NCI-H2029 treated with DMSO at 0.1 percent for 48 hours (cell line): ENCODE results near the gene HNRNPU.
"Not testable (repeated sequence)": the region's sequence is repeated elsewhere in the genome, so short reads cannot be mapped to it uniquely, and the experiment has no call there.

Experiments used
- DNase-seq: peaks from one replicate; lab custom pipeline; 2025; lab: John Stamatoyannopoulos, UW

HNRNPU gene

DNA sequence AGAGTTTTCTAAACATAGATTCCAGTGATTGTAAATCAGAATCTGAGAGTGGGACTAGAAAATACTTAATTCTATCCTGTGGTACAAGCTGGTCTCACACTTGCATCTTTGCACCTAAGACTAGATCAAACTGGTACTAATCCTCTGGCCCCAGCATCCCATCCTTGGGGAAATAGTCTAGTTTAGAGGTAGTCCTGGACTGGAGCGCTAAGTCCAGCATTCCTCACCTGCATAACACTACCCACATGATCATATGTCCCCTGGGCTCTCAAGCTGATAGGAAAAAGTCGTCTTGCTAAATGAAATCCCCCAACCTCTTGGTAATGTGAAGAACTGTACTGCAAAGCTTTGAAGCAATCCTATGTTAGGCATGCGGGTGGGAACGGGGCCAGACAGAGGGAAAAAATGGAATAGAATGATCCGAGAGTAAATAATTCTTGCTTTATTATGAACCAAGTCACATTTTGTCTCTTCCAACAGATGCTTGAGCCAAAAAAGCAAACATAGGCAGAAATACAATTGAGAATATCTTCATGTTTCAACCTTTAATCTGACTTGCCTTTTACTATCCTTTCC lies 24.0 kb downstream of the HNRNPU start:
- DNase-seq, result no peak

DNA sequence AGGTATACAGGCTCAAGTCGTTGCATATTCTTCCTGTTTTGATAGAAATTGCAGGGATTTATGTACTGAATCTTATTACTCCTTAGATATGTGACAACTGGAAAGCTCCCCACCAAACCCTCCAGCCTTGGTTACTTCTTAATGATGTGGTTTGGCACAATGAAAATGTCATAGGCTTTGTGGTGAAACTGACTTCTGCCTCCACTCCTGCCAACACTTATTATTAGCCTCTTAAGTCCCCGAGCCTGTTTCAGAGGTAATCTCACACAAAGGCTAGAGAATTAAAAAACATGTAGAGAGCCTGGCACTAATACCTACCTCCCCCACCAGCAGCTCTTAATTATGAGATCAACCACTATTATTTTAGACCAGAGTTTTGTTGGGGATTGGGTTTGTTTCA lies 24.7 kb downstream of the HNRNPU start:
- DNase-seq, result no peak

DNA sequence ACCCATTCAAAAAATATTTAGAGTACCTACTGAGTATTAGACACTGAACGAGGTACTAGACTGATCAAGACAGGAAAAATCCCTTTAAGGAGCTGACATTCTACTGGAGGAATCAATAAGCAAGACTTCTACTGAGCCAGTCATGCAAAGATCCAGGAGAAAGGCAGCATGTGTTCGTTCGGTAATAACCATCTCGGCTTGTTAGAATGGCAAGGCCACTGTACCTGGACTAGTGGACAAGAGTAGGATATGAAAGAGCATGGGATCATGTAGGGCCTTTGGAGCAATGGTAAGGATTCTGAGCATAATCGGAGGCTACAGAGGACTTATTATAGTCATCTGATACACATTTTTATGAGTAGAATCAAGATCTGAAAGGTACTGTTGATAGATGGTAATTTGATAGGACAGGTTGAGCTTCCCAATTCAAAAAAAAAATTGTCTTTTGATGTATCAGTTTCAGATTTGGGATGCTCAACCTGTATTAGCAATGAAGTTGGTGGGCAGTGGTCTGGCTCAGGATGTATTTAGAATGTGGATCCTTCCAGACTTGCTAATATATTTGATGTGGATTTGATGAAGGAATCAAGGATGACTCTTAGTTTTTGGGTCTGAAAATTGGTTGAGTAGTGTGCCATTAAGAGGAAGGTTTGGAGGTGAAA lies 26.6 kb downstream of the HNRNPU start:
- no peak for DNase-seq

DNA sequence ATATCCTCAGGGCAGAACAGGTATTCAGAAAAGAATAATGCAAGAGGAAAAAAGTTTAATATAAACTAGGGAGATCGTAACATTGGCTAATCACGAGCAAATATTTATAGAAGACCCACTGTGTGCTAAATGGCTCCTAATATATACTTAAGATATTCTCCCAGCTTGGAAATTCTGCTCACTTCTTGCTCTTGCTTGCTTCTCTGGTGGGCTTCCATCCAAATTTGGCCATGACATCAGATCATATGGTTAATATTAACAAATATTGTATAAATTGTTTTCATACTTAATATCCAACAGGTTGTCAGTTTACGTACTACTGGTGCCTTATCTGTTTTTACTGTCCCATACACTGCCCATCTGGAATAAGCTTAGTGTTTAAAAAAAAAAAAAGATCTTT lies 27.8 kb downstream of the HNRNPU start:
- no peak for DNase-seq

DNA sequence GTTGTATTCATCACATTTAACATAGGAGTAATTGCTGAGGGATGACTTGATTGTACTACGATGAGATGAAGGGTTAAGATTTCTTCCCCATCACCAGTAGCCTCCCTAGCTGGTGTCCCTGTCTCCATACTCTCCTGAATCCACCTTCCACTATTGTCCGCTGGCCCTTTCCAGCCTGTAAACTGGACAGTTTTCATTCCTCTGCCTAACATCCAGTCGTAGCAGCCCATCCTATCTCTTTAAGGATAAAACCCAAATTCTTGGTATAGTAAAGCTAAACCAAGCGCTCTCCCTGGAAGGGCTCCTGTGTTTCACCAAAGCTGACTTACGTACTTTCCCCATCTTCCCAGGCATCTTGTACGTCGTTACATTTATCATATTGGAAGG lies 28.2 kb downstream of the HNRNPU start:
- DNase-seq, result peak; percentile 16

DNA sequence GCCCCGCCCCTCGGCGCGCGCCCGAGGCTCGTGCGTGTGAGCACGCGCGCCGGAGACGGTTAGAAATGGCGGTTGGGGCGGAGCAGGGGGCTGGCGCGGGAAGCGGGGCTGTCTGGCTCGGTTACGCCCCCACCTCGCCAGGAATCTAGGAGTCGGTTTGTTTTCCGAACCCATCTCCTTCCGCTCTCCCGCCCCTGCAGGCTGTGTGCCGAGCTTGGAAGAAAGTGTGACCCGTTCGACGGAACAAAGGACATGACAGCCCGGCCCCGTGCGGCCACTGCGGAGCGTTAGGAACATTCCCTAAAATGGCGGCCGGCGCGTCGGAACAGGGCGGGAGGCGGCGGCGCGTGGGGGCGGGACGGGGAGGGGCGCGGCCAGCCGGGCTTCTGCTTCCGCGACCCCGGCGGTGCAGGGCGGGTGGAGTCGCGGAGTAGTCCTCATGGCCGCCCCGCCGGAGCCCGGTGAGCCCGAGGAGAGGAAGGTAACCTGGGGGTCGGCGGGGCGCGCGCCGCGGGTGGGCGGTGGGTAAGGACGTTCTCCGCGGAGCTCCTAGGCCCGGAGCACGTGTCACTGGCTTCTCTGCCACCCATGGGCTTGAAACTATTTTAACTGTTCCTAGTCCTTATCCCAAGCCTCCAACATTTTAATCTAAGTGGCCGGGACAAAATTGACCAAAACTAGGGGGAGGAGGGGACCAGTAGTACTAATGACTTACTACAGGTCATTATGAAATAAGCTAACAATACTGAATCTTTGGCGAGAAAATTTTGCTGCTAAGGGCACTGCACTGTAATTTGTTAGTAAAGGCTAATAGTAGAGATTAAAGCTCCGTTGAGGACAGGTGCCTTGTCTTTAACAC lies 28.8 kb downstream of the HNRNPU start, which contains the start of gene COX20:
TSS of gene COX20 (plus strand) at position 383 of the 859 bp plus-strand sequence. CDS start at position 440, 57 bp downstream.
- peak; percentile 70 for DNase-seq

DNA sequence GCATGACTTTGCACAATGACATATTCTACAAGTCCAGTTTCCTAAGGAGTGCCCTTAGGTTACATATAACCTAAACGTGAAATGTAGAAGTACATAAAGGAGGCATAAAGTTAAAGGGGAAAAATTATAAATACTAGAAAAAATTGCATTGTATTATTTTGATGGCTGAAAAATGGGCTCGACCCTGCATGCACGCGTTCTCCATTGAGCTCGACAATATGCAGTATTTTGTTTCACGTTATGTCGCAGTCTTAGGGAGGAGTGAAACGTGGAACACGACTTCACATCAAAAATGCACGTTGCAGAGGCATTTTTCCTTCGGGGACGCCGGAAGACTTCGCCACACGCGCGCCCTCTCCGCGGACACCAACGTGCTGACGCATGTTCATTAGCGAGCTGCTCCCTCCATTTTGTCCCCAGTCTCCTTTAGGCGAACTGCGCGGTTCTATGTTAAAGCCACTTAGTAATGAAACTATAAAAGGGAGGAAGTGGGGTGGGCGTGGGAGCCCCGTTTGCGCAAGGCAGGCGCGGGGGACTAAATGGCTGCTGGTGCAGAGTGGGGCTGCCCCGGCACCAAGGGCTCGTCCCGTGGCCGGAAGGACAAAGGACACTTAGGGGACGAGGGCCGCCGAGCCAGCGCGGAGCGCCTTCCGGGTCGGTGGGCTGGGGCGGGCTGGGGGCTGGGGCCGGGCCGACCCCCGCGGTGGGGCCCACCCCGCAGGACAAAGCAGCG lies 29.6 kb downstream of the HNRNPU start:
- DNase-seq, result peak; percentile 85

DNA sequence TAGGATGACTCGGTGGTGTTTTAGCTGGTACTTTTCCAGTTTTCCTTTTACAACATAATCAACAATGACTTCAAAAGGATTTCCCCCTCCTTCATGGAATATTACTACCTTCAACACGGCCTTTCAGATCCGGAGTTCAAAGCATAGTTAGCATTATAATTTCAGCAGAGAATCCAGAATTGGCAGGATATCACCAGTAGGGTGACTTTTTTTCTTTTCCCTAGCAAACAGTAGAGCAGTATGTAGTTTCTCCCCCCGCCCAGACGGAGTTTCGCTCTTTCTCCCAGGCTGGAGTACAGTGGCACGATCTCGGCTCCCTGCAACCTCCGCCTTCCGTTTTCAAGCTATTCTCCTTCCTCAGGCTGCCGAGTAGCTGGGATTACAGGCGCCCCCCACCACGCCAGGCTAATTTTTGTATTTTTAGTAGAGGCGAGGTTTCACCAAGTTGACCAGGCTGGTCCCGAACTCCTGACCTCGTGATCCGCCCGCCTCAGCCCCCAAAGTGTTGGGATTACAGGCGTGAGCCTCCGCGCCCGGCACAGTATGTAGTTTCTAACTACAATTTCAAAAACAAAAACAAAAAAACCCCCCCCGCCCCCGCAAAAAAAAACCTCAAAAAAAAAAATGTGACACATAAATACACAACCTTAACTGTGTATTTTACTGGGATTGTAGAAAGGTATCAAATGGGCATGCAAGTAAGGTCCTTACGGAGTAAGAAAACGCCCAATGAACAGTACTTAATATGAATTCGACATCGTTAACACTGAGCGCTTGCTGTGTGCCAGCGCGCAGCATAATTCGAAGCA lies 30.4 kb downstream of the HNRNPU start:
- peak; percentile 81 for DNase-seq

DNA sequence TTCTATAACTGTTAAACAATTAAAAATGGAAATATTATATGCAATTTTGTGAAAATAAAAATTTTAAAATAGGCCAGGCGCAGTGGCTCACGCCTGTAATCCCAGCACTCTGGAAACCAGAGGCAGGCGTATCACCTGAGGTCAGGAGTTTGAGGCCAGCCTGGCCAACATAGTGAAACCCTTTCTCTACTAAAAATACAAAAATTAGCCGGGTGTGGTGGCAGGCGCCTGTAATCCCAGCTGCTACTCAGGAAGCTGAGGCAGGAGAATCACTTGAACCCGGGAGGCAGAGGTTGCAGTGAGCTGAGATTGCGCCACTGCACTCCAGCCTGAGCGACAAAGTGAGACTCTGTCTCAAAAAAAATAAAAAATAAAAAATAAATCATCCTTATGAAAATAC lies 31.1 kb downstream of the HNRNPU start:
- DNase-seq, result not testable (repeated sequence)

DNA sequence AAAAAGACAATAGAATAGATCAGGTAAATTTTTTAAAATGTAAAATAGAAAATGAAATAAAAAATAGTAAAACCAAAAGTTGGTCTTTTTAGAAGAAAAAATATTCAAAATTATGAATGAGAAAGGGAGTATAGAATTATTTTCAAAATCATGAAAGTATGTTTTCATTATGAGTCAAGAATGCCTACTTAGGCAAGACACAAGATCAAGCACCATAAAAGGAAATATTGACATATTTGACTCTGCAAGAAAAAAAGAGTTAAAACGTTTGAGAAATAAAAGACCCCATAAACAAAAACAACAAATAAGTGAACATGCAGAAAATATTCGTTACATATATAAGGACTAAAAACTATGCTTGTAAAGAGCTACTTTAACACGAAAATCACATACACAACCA lies 33.7 kb downstream of the HNRNPU start:
- no peak for DNase-seq

DNA sequence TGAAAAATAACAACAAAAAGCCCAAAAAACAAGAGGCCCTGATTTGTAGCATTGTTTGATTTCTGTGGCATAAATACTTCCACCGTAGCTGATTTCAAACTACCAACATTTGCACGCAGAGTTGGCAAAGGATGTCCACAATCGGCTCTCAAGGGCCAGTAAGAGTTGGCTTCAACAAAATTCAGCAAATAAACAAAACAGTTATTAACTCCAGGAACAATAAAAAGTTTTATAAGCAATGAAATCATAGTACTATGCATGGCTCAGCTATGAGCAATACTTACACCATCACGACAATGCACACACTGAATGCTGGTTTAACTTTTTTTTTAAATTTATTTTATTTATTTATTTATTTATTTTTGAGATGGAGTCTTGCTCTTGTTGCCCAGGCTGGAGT lies 37.6 kb downstream of the HNRNPU start:
- DNase-seq, result no peak

DNA sequence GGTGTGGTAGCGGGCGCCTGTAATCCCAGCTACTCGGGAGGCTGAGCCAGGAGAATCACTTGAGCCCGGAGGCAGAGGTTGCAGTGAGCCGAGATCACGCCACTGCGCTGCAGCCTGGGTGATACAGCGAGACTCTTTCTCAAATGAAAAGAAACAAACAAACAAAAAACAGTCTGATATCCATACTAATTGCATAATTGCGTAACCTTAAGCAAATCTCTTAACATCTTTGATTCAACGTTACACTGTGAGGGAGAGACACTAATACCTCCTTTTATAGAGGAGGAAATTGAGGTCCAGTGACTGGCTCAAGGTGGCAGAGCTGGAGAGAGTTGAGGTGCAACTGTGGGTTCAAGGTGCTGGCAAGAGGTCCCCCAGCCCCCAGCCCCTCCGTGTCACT lies 41.5 kb downstream of the HNRNPU start:
- no peak for DNase-seq

DNA sequence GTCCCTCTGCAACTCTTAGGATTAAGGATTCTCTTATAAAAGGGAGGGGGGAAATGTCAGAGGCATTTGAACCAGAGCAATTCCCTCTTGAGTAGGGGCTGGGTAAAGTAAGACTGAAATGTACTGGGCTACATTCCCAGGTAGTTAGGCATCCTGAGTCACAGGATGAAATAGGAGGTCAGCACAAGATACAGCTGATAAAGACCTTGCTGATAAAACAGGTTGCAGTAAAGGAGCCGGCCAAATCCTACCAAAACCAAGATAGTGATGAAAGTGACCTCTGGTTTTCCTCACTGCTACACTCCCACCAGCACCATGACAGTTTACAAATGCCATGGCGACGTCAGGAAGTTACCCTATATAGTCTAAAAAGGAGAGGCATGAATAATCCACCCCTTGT lies 43.2 kb downstream of the HNRNPU start:
- DNase-seq, result no peak

DNA sequence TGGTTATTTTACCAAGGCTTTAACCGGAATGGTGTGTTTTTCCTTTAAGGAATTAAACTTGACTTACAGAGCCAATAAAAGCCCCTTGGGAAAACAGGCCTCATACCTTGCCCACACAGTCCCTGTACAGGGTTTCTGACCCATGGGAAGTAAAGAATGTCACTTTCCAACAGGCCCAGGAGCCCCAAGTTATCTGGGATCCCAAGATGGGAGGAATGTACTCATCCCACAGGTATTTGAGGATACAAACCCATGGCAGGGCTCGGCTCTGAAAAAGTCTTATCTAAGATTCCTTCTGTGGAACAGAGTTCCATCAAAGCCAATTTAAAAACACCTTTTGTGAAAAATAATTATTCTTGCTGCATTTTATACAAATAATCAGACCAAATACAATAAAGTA lies 44.2 kb downstream of the HNRNPU start:
- DNase-seq, result no peak

DNA sequence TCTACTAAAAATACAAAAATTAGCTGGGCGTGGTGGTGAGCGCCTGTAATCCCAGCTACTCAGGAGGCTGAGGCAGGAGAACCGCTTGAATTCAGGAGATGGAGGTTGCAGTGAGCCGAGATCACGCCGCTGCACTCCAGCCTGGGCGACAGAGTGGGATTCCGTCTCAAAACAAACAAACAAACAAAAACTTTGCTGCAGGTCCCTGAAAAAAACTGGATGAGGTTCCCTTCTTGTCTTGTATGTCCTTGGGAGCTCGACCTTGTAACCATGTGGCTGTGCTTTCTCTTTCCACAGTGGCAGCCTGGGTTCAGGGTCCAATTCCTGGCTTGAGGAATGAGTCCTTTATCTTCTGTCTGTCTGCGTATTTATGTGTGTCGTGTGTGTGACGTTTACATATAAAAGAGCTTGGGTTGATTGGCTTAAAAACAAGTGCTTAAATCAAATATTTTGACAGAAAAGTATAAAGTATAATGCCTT lies 46.9 kb downstream of the HNRNPU start:
- no peak for DNase-seq

DNA sequence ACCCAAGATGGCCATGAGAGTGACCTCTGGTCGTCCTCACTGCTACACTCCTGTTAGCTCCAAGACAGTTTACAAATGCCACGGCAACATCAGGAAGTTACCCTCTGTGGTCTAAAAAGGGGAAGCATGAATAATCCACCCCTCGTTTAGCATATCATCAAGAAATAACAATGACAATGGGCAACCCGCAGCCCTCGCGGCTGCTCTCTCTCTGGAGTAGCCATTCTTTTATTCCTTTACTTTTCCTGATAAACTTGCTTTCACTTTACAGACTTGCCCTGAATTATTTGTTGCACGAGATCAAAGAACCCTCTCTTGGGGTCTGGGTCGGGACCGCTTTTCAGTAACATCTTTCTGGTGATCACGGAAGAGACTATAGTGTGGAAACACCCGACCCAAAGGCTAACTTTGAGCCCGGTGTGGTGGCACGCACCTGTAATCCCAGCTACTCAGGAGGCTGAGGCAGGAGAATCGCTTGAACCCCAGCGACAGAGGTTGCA lies 48.7 kb downstream of the HNRNPU start:
- no peak for DNase-seq

DNA sequence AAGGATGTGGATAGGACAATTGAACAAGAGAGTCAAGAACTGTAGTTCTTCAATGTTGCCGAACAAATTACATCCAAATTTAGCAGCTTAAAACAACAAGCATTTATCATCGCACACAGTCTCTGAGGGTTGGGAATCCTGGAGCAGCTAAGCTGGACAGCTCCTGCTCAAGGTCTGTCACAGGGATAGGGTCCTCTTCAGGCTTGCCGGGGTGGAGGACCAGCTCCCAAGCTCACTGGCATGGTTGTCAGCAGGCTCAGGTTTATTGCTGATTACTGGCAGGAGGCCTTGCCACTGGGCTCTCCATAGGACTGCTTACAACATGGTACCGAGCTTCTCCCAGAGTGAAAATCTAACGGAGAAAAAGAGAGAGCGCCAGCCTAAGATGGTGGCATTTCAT lies 51.0 kb downstream of the HNRNPU start:
- no peak for DNase-seq

DNA sequence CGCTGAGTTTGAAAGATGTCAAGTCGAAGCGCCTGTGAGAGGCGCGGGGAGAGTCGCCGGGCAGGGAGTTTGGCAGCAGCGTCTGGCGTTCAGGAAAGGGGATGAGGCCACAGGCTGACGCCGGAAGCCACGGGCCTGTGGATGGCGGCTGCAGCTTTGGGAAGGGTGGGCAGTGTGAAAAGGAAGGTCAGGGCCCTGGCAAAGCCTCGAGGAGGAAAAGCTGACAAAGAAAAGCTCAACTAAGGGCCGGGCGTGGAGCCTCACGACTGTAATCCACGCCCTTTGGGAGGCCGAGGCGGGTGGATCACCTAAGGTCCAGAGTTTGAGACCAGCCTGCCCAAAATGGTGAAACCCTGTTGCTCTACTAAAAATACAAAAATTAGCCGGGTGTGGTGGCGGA lies 54.1 kb downstream of the HNRNPU start:
- no peak for DNase-seq

DNA sequence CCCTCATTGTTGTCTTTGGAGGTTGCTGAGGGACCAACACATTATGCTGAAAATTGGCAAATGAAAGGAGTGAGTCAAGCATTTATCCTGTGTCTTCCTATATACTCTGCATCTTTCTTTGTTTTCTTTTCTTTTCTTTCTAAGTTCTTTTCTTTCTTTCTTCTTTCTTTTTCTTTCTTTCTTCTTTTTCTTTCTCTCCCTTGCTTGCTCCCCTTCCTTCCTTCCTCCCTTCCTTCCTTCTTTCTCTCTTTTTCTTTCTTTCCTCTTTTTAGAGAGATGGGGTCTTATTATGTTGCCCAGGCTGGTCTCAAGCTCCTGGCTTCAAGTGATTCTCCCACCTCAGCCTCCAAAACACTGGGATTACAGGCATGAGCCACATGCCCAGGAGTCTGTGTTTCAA lies 57.2 kb downstream of the HNRNPU start:
- no peak for DNase-seq

DNA sequence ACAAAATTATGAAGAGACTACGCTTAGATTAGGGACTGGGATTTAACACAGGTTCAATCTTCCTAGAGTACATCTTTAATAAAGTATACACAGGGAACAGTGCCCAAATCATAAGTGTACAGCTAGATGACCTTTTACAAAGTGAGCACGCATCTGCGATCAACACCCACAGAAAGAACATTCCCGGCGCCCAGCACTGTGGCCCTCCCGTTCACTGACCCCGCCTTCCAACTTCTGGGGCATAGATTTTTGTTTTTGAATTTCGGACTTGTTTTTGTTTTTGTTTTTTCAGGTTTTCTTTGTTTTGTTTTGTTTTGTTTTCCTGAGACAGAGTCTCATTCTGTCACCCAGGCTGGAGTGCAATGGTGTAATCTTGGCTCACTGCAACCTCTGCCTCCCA lies 59.5 kb downstream of the HNRNPU start:
- DNase-seq, result no peak

DNA sequence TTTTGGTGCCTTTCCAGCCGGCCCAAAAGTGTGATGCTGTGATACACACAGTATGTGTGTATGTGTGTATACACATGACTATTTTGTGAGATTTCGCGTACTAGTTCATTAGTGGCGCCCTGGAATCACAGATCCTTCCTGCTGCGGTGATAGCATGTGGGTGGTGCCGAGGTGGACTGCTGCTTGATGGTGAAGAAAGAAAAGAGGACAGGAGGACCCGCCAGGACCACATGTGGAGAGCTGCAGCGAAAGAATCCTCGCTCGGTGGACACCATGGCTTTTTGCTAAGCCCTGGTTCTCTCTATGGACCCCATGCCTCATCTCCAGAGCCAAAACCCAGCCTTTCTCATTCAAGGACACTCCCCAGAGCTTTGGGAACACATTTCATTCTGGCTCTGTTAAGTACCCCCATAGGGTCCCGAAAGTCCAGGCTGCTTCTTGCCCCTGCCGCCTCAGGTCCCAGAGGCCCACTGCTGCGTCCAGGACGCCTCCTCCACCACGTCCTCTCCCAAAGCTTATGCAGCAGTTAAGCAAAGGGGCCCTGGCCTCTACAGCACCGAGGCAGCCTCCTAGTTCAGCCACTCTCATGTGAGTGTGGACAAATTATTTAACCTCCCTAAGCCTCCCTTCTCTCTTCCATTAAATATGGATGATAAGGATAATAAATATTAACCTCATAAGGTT lies 61.6 kb downstream of the HNRNPU start:
- DNase-seq, result no peak
